Measurements from ENCODE around the gene LACTB. TPM values are rescaled to one million over a fixed set of nuclear protein-coding genes. Genes with fewer than 3 reads are reported as not detected.

LACTB gene
- total and polyA plus RNA-seq, 2 experiments from 2014 or later, result 15.2 to 20.9 TPM

DNA sequence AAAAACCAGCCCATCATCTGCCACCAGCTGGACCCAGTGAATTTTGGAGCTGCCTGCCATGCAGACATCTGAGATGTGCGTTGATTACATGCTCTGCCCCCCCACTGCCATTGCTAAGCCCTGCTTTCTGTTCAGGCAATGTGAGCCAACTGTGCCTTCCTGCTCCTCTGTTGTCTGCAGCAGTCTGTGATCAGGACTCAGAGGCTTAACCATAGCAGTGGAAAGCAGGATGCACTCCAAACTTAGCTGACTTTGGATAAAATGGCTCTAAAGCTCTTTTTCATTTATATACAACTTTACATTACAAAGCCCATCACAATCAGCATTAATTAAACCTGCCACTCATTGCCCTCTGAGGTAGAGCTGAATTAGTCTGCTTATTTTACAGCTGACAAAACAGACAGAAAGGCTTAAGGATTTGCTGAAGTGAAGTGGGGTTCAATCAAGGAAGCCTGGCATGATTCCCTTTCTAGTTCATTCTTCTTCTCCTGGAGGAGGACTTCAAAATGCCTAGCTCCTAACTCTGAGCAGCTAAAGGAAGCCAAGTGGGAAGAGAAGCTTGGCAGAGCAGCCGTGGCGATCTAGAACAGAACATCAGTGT is 51.3 kb downstream of the LACTB start:
- Histone ChIP-seq H3K4me1 (ENCODE audit: insufficient read depth) (peaks cover 8% of the 10 kb centered on the region; the same call in 1 of the 2 replicates), H3K9me2 (ENCODE audit: insufficient read depth) (no peaks in the 10 kb centered on the region), H3K36me3 (ENCODE audit: insufficient read depth) (no peaks in the 10 kb centered on the region), H3K4me2 (0 out of 2 replicates have a peak overlapping the region, but pooled peaks have one; percentile 51), H2AFZ (peak overlapping the region; percentile 91), H3F3A (replicated peaks; ENCODE audit: low read depth) (no peaks in the 10 kb centered on the region), H3K4me3 (no peak overlapping the region), H3K79me2 (replicated peaks; ENCODE audit: insufficient read depth) (no peaks in the 10 kb centered on the region), H3K27me3 (ENCODE audit: insufficient read depth) (no peaks in the 10 kb centered on the region), H3K27ac (ENCODE audit: low read depth) (no peak overlapping the region), H4K20me1 (replicated peaks; ENCODE audit: insufficient read depth) (no peaks in the 10 kb centered on the region)
- TF ChIP-seq, protein P1, sequence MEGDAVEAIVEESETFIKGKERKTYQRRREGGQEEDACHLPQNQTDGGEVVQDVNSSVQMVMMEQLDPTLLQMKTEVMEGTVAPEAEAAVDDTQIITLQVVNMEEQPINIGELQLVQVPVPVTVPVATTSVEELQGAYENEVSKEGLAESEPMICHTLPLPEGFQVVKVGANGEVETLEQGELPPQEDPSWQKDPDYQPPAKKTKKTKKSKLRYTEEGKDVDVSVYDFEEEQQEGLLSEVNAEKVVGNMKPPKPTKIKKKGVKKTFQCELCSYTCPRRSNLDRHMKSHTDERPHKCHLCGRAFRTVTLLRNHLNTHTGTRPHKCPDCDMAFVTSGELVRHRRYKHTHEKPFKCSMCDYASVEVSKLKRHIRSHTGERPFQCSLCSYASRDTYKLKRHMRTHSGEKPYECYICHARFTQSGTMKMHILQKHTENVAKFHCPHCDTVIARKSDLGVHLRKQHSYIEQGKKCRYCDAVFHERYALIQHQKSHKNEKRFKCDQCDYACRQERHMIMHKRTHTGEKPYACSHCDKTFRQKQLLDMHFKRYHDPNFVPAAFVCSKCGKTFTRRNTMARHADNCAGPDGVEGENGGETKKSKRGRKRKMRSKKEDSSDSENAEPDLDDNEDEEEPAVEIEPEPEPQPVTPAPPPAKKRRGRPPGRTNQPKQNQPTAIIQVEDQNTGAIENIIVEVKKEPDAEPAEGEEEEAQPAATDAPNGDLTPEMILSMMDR (conservative IDR thresholded peaks at IDR 0.05; ENCODE audit: low read depth in 2 of 2), result no peak
- TF ChIP-seq ZNF331 (CRISPR knock-in tag; IDR thresholded peaks at IDR 0.05; ENCODE audit: low read depth) (no peak), NANOG (IDR thresholded peaks at IDR 0.05; ENCODE audit: borderline replicate concordance) (no peak), ZNF114 (CRISPR knock-in tag; IDR thresholded peaks at IDR 0.05) (no peak), POLR2AphosphoS5 (IDR thresholded peaks at IDR 0.05; ENCODE audit: low read depth) (no peak), CREB1 (CRISPR knock-in tag; IDR thresholded peaks at IDR 0.05; ENCODE audit: low read depth) (no peak)
- TF ChIP-seq, protein P2, sequence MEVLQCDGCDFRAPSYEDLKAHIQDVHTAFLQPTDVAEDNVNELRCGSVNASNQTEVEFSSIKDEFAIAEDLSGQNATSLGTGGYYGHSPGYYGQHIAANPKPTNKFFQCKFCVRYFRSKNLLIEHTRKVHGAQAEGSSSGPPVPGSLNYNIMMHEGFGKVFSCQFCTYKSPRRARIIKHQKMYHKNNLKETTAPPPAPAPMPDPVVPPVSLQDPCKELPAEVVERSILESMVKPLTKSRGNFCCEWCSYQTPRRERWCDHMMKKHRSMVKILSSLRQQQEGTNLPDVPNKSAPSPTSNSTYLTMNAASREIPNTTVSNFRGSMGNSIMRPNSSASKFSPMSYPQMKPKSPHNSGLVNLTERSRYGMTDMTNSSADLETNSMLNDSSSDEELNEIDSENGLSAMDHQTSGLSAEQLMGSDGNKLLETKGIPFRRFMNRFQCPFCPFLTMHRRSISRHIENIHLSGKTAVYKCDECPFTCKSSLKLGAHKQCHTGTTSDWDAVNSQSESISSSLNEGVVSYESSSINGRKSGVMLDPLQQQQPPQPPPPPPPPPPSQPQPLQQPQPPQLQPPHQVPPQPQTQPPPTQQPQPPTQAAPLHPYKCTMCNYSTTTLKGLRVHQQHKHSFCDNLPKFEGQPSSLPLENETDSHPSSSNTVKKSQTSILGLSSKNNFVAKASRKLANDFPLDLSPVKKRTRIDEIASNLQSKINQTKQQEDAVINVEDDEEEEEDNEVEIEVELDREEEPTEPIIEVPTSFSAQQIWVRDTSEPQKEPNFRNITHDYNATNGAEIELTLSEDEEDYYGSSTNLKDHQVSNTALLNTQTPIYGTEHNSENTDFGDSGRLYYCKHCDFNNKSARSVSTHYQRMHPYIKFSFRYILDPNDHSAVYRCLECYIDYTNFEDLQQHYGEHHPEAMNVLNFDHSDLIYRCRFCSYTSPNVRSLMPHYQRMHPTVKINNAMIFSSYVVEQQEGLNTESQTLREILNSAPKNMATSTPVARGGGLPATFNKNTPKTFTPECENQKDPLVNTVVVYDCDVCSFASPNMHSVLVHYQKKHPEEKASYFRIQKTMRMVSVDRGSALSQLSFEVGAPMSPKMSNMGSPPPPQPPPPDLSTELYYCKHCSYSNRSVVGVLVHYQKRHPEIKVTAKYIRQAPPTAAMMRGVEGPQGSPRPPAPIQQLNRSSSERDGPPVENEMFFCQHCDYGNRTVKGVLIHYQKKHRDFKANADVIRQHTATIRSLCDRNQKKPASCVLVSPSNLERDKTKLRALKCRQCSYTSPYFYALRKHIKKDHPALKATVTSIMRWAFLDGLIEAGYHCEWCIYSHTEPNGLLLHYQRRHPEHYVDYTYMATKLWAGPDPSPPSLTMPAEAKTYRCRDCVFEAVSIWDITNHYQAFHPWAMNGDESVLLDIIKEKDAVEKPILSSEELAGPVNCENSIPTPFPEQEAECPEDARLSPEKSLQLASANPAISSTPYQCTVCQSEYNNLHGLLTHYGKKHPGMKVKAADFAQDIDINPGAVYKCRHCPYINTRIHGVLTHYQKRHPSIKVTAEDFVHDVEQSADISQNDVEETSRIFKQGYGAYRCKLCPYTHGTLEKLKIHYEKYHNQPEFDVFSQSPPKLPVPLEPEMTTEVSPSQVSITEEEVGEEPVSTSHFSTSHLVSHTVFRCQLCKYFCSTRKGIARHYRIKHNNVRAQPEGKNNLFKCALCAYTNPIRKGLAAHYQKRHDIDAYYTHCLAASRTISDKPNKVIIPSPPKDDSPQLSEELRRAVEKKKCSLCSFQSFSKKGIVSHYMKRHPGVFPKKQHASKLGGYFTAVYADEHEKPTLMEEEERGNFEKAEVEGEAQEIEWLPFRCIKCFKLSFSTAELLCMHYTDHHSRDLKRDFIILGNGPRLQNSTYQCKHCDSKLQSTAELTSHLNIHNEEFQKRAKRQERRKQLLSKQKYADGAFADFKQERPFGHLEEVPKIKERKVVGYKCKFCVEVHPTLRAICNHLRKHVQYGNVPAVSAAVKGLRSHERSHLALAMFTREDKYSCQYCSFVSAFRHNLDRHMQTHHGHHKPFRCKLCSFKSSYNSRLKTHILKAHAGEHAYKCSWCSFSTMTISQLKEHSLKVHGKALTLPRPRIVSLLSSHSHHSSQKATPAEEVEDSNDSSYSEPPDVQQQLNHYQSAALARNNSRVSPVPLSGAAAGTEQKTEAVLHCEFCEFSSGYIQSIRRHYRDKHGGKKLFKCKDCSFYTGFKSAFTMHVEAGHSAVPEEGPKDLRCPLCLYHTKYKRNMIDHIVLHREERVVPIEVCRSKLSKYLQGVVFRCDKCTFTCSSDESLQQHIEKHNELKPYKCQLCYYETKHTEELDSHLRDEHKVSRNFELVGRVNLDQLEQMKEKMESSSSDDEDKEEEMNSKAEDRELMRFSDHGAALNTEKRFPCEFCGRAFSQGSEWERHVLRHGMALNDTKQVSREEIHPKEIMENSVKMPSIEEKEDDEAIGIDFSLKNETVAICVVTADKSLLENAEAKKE (CRISPR knock-in tag; IDR thresholded peaks at IDR 0.05), result no peak
- TF ChIP-seq, protein P3, sequence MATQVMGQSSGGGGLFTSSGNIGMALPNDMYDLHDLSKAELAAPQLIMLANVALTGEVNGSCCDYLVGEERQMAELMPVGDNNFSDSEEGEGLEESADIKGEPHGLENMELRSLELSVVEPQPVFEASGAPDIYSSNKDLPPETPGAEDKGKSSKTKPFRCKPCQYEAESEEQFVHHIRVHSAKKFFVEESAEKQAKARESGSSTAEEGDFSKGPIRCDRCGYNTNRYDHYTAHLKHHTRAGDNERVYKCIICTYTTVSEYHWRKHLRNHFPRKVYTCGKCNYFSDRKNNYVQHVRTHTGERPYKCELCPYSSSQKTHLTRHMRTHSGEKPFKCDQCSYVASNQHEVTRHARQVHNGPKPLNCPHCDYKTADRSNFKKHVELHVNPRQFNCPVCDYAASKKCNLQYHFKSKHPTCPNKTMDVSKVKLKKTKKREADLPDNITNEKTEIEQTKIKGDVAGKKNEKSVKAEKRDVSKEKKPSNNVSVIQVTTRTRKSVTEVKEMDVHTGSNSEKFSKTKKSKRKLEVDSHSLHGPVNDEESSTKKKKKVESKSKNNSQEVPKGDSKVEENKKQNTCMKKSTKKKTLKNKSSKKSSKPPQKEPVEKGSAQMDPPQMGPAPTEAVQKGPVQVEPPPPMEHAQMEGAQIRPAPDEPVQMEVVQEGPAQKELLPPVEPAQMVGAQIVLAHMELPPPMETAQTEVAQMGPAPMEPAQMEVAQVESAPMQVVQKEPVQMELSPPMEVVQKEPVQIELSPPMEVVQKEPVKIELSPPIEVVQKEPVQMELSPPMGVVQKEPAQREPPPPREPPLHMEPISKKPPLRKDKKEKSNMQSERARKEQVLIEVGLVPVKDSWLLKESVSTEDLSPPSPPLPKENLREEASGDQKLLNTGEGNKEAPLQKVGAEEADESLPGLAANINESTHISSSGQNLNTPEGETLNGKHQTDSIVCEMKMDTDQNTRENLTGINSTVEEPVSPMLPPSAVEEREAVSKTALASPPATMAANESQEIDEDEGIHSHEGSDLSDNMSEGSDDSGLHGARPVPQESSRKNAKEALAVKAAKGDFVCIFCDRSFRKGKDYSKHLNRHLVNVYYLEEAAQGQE (IDR thresholded peaks at IDR 0.05; ENCODE audit: unreplicated experiment), result no peak
- no peaks in the 10 kb centered on the region for H3K27me3 Mint-ChIP-seq (ENCODE audit: insufficient read depth, low read depth, poor library complexity)
- peak; percentile 82 for ATAC-seq
- H3K4me3 Mint-ChIP-seq, result no peak overlapping the region
- peaks cover 9% of the 10 kb centered on the region for H3K4me1 Mint-ChIP-seq
- H3K27ac Mint-ChIP-seq, result no peak overlapping the region
- H3K36me3 Mint-ChIP-seq (ENCODE audit: low read depth), result no peaks in the 10 kb centered on the region
- H3K9me3 Mint-ChIP-seq, result no peaks in the 10 kb centered on the region
- DNase-seq (ENCODE audit: low spot score), result no peak

All from GM23338 (cell line).